Left ventricle myocardium superior (tissue), 1 donor: ENCODE results near the gene KRTAP5-2. TPM values are rescaled to one million over a fixed set of nuclear protein-coding genes. Genes with fewer than 3 reads are reported as not detected.

Source experiments
- total RNA-seq: library from RNA; stranded (reverse); fragmentation: NEBNext Ultra II Directional; extraction: Animal tissue kit (Norgen Biotek cat#: 25700); gene quantifications from one replicate; pipeline ENCODE4 v1.2.1, GENCODE V29; 2021
- donor health status: DM: no; HTN: yes; CAD: no; lungs with severe emphysema.

The KRTAP5-2 gene
- total RNA-seq, 1 donor from 2014 or later: not detected

Other genes with a start within 250 kb of the KRTAP5-2 start
- gene BRSK2, start 208.4 kb downstream of the KRTAP5-2 start, total RNA-seq: 0.74 TPM
- gene MOB2, start 111.5 kb downstream of the KRTAP5-2 start, total RNA-seq: 52.8 TPM
- gene DUSP8, start 26.0 kb downstream of the KRTAP5-2 start, total RNA-seq: 7.7 TPM
- gene KRTAP5-1, start 13.0 kb downstream of the KRTAP5-2 start, total RNA-seq: not detected
- gene KRTAP5-3, start 10.2 kb upstream of the KRTAP5-2 start, total RNA-seq: not detected
- gene KRTAP5-4, start 23.8 kb upstream of the KRTAP5-2 start, total RNA-seq: not detected
- gene KRTAP5-5, start 31.5 kb upstream of the KRTAP5-2 start, total RNA-seq: not detected
- not detected for gene KRTAP5-6, start 98.9 kb upstream of the KRTAP5-2 start, total RNA-seq
- gene IFITM10, start 152.3 kb upstream of the KRTAP5-2 start, total RNA-seq: 0.77 TPM
- gene CTSD, start 165.6 kb upstream of the KRTAP5-2 start, total RNA-seq: 1,004 TPM
- not detected for gene SYT8, start 236.7 kb upstream of the KRTAP5-2 start, total RNA-seq
- not detected for gene TNNI2, start 240.7 kb upstream of the KRTAP5-2 start, total RNA-seq